Right ventricle myocardium superior (tissue), 1 donor: ENCODE measurements around the gene MUSK. TPM values are rescaled to one million over a fixed set of nuclear protein-coding genes. Genes with fewer than 3 reads are reported as not detected.
"Not testable (repeated sequence)": the region's sequence is repeated elsewhere in the genome, so short reads cannot be mapped to it uniquely, and the experiment has no call there.

ENCODE experiments used
- ATAC-seq: fragments of 200-7000 bp; cut with Tn5 transposase; one replicate; pipeline ENCODE4 v1.9.1; 2020; ENCODE audit warnings: mild to moderate bottlenecking; ENCODE audit not compliant: poor library complexity
- DNase-seq: peaks from one replicate; pipeline ENCODE4 v3.0.0-alpha.2; 2020
- intact Hi-C: fragments of 100-400 bp; cut with DNase I; formaldehyde crosslinking; loops from one replicate; pipeline ENCODE4 v1.11.2; 2022
- total RNA-seq: library from RNA; stranded (reverse); fragmentation: NEBNext Ultra II Directional; extraction: Animal tissue kit (Norgen Biotek cat#: 25700); gene quantifications from one replicate; pipeline ENCODE4 v1.2.1, GENCODE V29; 2021
- donor health status: DM: no; HTN: yes; CAD: no; lungs with severe emphysema.

The MUSK gene
- total RNA-seq, 1 donor from 2014 or later, result 2.1 TPM

- no peak for DNase-seq
Observed at GRCh38 chr9:110785166-110785565, 116.6 kb downstream of the MUSK start.

GRCh38 chr9:110788396-110788795 is 119.8 kb downstream of the MUSK start:
- intact Hi-C loops, ATAC-seq, DNase-seq: not testable (repeated sequence)

More at GRCh38 chr9:110785166-110785565, 116.6 kb downstream of the MUSK start:
- intact Hi-C loops, result no loop called here
- ATAC-seq, result no peak

GRCh38 chr9:110788871-110789270 is 120.3 kb downstream of the MUSK start:
- DNase-seq (no peak), ATAC-seq (no peak)
- intact Hi-C loops, result no loop called here

GRCh38 chr9:110797611-110798010 is 129.0 kb downstream of the MUSK start:
- no peak for ATAC-seq
- intact Hi-C loops, result no loop called here
- DNase-seq, result no peak

- DNase-seq, result no peak
- no peak for ATAC-seq
- intact Hi-C loops, result no loop called here
Observed at GRCh38 chr9:110799396-110799795, 130.8 kb downstream of the MUSK start.

- DNase-seq, result no peak
- intact Hi-C loops, result no loop called here
- ATAC-seq, result no peak
Observed at GRCh38 chr9:110801426-110801825, 132.8 kb downstream of the MUSK start.

- DNase-seq (no peak), ATAC-seq (peak; percentile 70)
- intact Hi-C loops, result no loop called here
Observed at GRCh38 chr9:110802416-110803035, 133.9 kb downstream of the MUSK start.

GRCh38 chr9:110807956-110808598 is 139.5 kb downstream of the MUSK start:
- intact Hi-C loops, result no loop called here
- DNase-seq, result no peak
- ATAC-seq, result no peak

- intact Hi-C loops, result no loop called here
- ATAC-seq (no peak), DNase-seq (no peak)
Observed at GRCh38 chr9:110808599-110808980, 140.0 kb downstream of the MUSK start.

GRCh38 chr9:110809038-110809595 is 140.5 kb downstream of the MUSK start:
- no peak for DNase-seq
- no peak for ATAC-seq
- intact Hi-C loops, result no loop called here

- intact Hi-C loops, result no loop called here
- no peak for DNase-seq
Observed at GRCh38 chr9:110810262-110810976, 141.8 kb downstream of the MUSK start.

GRCh38 chr9:110812886-110813285 is 144.3 kb downstream of the MUSK start:
- intact Hi-C loops, result no loop called here
- ATAC-seq (no peak), DNase-seq (no peak)

More at GRCh38 chr9:110810262-110810976, 141.8 kb downstream of the MUSK start:
- no peak for ATAC-seq

GRCh38 chr9:110814159-110814558 is 145.6 kb downstream of the MUSK start:
- DNase-seq, result no peak
- intact Hi-C loops, result no loop called here
- ATAC-seq, result no peak

- ATAC-seq, result no peak
- intact Hi-C loops, result no loop called here
- DNase-seq, result no peak
Observed at GRCh38 chr9:110815361-110815760, 146.8 kb downstream of the MUSK start.

- peak; percentile 45 for ATAC-seq
- intact Hi-C loops, result no loop called here
Observed at GRCh38 chr9:110820381-110820780, 151.8 kb downstream of the MUSK start.

GRCh38 chr9:110821064-110821463 is 152.5 kb downstream of the MUSK start:
- intact Hi-C loops, result no loop called here
- no peak for ATAC-seq
- DNase-seq, result no peak

More at GRCh38 chr9:110820381-110820780, 151.8 kb downstream of the MUSK start:
- no peak for DNase-seq

GRCh38 chr9:110825129-110825528 is 156.5 kb downstream of the MUSK start:
- intact Hi-C loops, DNase-seq, ATAC-seq: not testable (repeated sequence)

GRCh38 chr9:110825950-110826349 is 157.4 kb downstream of the MUSK start:
- DNase-seq (no peak), ATAC-seq (no peak)
- intact Hi-C loops, result no loop called here

- ATAC-seq, intact Hi-C loops, DNase-seq: not testable (repeated sequence)
Observed at GRCh38 chr9:110826400-110826799, 157.8 kb downstream of the MUSK start.
